Breast epithelium (tissue), 4 donors: ENCODE results near the gene ZSCAN23. TPM values are rescaled to one million over a fixed set of nuclear protein-coding genes. Genes with fewer than 3 reads are reported as not detected.

Source experiments
- DNase-seq, 2 donors: peaks; one replicate each; pipeline ENCODE4 v3.0.0-alpha.2; 2019; ENCODE audit warnings: low spot score in 2 of 2
- H3K27ac ChIP-seq, 2 donors: fragments of 200-600 bp; sonication (generic) in 1 of 2; one replicate each; pipeline ENCODE4 v1.5.1; 2016 to 2019; ENCODE audit warnings: mild to moderate bottlenecking in 1 of 2
- H3K27me3 ChIP-seq, 2 donors: fragments of 200-600 bp; sonication (generic) in 1 of 2; one replicate each; pipeline versions ENCODE4 v1.5.1 to v1.6.0; 2017 to 2019; ENCODE audit warnings: control low read depth in 1 of 2, mild to moderate bottlenecking in 1 of 2
- H3K36me3 ChIP-seq: fragments of 200-600 bp; one replicate; pipeline ENCODE4 v1.5.1; 2019
- H3K4me1 ChIP-seq, 2 donors: fragments of 200-600 bp; sonication (generic); one replicate each; pipeline ENCODE4 v1.5.1; 2016 to 2019; ENCODE audit warnings: control low read depth in 1 of 2
- H3K4me3 ChIP-seq, 3 donors: fragments of 200-600 bp; sonication (generic); 1 replicate in 2 of 3; 2 replicates in 1 of 3; pipeline ENCODE4 v1.5.1; 2016 to 2019; ENCODE audit warnings: mild to moderate bottlenecking in 3 of 3, moderate library complexity in 2 of 3
- H3K9me3 ChIP-seq, 2 donors: fragments of 200-600 bp; sonication (generic) in 1 of 2; one replicate each; pipeline ENCODE4 v1.5.1; 2016 to 2019; ENCODE audit warnings: control low read depth in 1 of 2
- POLR2A ChIP-seq: fragments of 450-650 bp; IDR thresholded peaks from one replicate; pipeline ENCODE4 v1.6.1; 2016; ENCODE audit warnings: antibody characterized with exemption, mild to moderate bottlenecking, moderate library complexity
- POLR2AphosphoS5 ChIP-seq, 3 donors: sonication (generic); formaldehyde crosslinking; IDR thresholded peaks; one replicate each; pipeline ENCODE4 v1.6.1; 2017; ENCODE audit warnings: antibody characterized with exemption in 3 of 3
- intact Hi-C: fragments of 100-400 bp; cut with DNase I; formaldehyde crosslinking; loops from one replicate; pipeline ENCODE4 v1.15.1; 2023; ENCODE audit warnings: low total_unique reads
- total RNA-seq, 3 donors: library from RNA; depleted of rRNA; stranded (reverse); fragments of >200 nt; gene quantifications; one replicate each; pipeline ENCODE4 v1.1.0, GENCODE V29; 2016
- TF ChIP-seq, protein P1 (sequence below), 3 donors: fragments of 450-650 bp; IDR thresholded peaks; one replicate each; pipeline ENCODE4 v1.5.1; 2016 to 2017; ENCODE audit warnings: antibody characterized with exemption in 3 of 3, mild to moderate bottlenecking in 3 of 3, moderate library complexity in 3 of 3

The ZSCAN23 gene
- total RNA-seq, 3 donors from 2014 or later, result 1.1 to 6.0 (median 5.6) TPM

DNA sequence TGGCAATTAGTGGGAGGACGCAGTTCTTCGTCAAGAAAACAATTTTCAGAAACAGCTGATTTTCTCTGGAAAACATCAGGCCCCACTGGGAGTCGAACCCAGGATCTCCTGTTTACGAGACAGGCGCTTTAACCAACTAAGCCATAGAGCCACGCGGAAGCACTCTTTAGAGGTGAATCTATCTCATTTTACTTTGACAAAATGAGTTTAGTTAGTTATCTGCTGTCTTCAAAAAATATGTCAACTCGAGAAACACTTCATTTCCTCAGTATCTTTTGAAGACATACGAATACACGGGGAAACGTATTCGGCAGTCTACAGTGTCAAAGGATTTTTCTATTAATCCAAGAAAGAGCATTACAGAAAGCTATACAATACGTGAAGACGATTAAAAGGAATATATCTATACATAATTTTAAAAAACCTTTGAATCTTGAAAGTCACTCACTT, 45.6 kb upstream of the ZSCAN23 start:
- Histone ChIP-seq H3K27ac (peak overlapping the region in 1 of 2 donors; percentile 65), H3K9me3 (no peaks in the 10 kb centered on the region), H3K36me3 (no peaks in the 10 kb centered on the region), H3K4me3 (peak overlapping the region; percentile 33 to 69 (median 50)), H3K27me3 (peaks cover 0 to 5% of the 10 kb centered on the region in 2 donors), H3K4me1 (no peaks in the 10 kb centered on the region)
- DNase-seq, result no peak
- intact Hi-C loops, result no loop called here
- TF ChIP-seq POLR2A (no peak), POLR2AphosphoS5 (IDR thresholded peaks at IDR 0.05) (no peak)
- TF ChIP-seq, protein P1, sequence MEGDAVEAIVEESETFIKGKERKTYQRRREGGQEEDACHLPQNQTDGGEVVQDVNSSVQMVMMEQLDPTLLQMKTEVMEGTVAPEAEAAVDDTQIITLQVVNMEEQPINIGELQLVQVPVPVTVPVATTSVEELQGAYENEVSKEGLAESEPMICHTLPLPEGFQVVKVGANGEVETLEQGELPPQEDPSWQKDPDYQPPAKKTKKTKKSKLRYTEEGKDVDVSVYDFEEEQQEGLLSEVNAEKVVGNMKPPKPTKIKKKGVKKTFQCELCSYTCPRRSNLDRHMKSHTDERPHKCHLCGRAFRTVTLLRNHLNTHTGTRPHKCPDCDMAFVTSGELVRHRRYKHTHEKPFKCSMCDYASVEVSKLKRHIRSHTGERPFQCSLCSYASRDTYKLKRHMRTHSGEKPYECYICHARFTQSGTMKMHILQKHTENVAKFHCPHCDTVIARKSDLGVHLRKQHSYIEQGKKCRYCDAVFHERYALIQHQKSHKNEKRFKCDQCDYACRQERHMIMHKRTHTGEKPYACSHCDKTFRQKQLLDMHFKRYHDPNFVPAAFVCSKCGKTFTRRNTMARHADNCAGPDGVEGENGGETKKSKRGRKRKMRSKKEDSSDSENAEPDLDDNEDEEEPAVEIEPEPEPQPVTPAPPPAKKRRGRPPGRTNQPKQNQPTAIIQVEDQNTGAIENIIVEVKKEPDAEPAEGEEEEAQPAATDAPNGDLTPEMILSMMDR (IDR thresholded peaks at IDR 0.05), result no peak

DNA sequence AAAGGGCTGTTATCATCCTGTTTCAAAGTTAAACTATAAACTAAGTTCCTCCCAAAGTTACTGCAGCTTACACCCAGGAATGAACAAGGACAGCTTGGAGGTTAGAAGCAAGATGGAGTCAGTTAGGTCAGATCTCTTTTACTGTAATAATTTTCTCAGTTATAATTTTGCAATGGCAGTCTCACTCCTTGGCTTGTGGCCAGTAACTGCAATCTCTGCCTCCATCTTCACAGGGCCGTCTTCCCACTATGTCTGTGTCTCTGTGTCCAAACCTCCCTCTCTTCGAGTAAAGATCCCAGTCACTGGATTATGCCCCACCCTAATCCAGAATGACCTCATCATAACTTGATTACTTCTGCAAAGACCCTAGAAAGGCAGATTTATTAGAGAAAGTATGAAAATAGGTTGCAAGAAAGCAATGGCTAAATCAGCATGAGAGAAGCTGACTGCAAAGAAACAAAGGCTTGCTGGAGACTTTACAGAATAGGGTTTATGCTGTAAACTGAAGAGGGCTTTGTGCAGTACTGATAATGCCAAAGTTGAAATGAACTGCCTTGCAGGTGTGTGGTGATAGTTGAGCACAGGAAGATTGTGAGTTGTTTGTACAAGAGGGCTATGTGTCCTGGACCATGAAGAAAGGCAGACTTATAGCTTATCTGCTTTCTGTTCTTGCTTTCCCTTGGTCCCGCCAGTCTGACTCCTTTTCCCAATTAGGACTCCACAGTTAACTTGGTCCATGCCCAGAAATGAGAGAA, 43.9 kb upstream of the ZSCAN23 start:
- H3K27ac ChIP-seq, result no peak overlapping the region
- H3K4me3 ChIP-seq, result no peak overlapping the region
- no peaks in the 10 kb centered on the region for H3K36me3 ChIP-seq
- H3K9me3 ChIP-seq, result no peaks in the 10 kb centered on the region
- no peak for DNase-seq
- no peaks in the 10 kb centered on the region for H3K4me1 ChIP-seq
- intact Hi-C loops, result no loop called here
- peaks cover 0 to 9% of the 10 kb centered on the region in 2 donors for H3K27me3 ChIP-seq
- no peak for TF ChIP-seq POLR2AphosphoS5 (IDR thresholded peaks at IDR 0.05)

DNA sequence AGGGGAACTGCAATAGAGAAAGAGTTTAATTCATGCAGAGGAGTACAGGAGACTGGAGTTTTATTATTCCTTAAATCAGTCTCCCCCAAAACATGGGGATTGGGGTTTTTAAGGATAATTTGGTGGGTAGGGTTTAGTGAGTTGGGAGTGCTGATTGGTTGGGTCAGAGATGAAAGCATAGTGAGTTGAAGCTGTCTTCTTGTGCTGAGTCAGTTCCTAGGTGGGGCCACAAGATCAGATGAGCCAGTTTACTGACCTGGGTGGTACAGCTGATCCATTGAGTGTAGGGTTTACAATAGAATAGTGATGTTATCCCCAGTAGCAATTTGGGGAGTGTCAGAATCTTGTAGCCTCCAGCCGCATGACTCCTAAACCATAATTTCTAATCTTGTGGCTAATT, 43.2 kb upstream of the ZSCAN23 start:
- intact Hi-C loops, result no loop called here
- no peaks in the 10 kb centered on the region for H3K9me3 ChIP-seq
- H3K27me3 ChIP-seq, result peaks cover 0 to 9% of the 10 kb centered on the region in 2 donors
- no peak for DNase-seq
- no peak overlapping the region for H3K4me3 ChIP-seq
- H3K36me3 ChIP-seq, result no peaks in the 10 kb centered on the region
- no peaks in the 10 kb centered on the region for H3K4me1 ChIP-seq
- TF ChIP-seq, protein P1 (IDR thresholded peaks at IDR 0.05), result no peak
- no peak overlapping the region for H3K27ac ChIP-seq

DNA sequence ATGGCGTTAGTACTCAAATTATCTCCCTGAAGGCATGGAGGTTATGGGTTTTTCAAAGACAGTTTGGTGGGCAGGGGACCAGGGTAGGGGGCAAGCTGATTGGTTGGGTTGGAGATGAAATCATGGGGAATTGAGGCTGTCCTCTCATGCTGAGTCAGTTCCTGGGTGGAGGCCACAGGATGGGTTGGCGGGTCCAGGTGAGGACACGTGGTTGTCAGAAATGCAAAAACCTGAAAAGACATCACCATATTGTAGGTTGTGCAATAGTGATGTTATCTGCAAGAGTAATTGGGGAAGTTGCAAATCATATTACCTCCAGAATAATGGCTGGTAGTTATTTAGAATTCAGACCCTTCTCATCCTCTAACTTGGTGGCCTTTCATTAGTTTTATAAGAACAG, 42.2 kb upstream of the ZSCAN23 start:
- H3K9me3 ChIP-seq, result no peaks in the 10 kb centered on the region
- intact Hi-C loops, result no loop called here
- DNase-seq, result no peak
- peaks cover 0 to 10% of the 10 kb centered on the region in 2 donors for H3K27me3 ChIP-seq
- no peak overlapping the region for H3K4me3 ChIP-seq
- H3K36me3 ChIP-seq, result no peaks in the 10 kb centered on the region
- TF ChIP-seq POLR2A (no peak), POLR2AphosphoS5 (IDR thresholded peaks at IDR 0.05) (no peak)
- TF ChIP-seq, protein P1 (IDR thresholded peaks at IDR 0.05), result no peak
- no peak overlapping the region for H3K27ac ChIP-seq
- H3K4me1 ChIP-seq, result no peaks in the 10 kb centered on the region

DNA sequence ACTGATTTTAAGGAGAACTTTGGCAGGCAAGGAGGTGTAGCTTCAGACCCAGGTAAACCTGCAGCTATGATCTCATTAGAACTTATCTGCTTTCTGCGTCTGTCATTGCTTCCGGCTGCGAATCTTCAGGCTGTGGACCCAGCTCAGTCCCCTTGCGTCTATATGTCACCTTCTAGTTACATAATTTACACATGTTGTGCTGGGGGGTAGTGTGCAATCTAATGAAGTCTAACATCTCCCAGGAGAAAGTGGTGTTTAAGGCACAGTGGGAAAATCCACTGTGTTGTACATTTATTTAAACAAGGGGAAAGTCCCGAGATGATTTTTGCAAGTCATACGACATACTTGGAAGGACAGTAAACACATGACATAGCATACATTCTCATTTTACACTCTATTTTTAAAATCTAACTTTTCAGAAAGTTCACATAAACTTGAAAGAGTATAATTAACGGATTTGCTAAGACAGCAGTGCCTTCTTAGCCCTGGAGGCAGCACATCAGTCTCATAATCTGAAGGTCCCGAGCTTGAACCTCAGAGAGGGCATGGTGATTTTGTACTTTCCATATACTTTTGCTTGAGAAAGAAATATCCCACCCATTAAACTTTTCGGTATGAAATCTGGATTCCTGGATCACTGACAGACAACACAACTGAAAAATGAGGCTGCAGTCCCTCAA, 37.1 kb upstream of the ZSCAN23 start:
- intact Hi-C loops, result no loop called here
- no peak overlapping the region for H3K4me3 ChIP-seq
- H3K9me3 ChIP-seq, result no peaks in the 10 kb centered on the region
- DNase-seq, result no peak
- TF ChIP-seq POLR2AphosphoS5 (IDR thresholded peaks at IDR 0.05) (no peak), POLR2A (no peak)
- TF ChIP-seq, protein P1 (IDR thresholded peaks at IDR 0.05), result no peak
- H3K4me1 ChIP-seq, result no peaks in the 10 kb centered on the region
- peaks cover 0 to 21% of the 10 kb centered on the region in 2 donors for H3K27me3 ChIP-seq
- H3K27ac ChIP-seq, result no peak overlapping the region
- H3K36me3 ChIP-seq, result no peaks in the 10 kb centered on the region
